GM19468 (cell line): ENCODE data around the gene TMEM176B.
"Not testable (repeated sequence)": the region's sequence is repeated elsewhere in the genome, so short reads cannot be mapped to it uniquely, and the experiment has no call there.

Experiments
- ATAC-seq: cut with Tn5 transposase; IDR thresholded peaks from one replicate; pipeline ENCODE4 v1.9.1; 2021; ENCODE audit warnings: mild to moderate bottlenecking, moderate library complexity, moderate number of reproducible peaks; ENCODE audit not compliant: unreplicated experiment; ENCODE audit errors: extremely low read depth

Gene TMEM176B

GRCh38 chr7:150823484-150824126 is 23.4 kb upstream of the TMEM176B start:
- ATAC-seq = no peak

- no peak for ATAC-seq
These were observed 22.9 kb upstream of the TMEM176B start for GRCh38 chr7:150823043-150823442.

GRCh38 chr7:150820578-150821198 is 20.5 kb upstream of the TMEM176B start:
- no peak for ATAC-seq

GRCh38 chr7:150820148-150820547 is 20.0 kb upstream of the TMEM176B start:
- no peak for ATAC-seq

GRCh38 chr7:150818971-150819370 is 18.8 kb upstream of the TMEM176B start:
- ATAC-seq = no peak

GRCh38 chr7:150814328-150815001 is 14.3 kb upstream of the TMEM176B start:
- ATAC-seq = no peak

- ATAC-seq = not testable (repeated sequence)
These were observed 7.7 kb upstream of the TMEM176B start for GRCh38 chr7:150807616-150808438.

- ATAC-seq = no peak
These were observed 6.7 kb upstream of the TMEM176B start for GRCh38 chr7:150806863-150807262.

- no peak for ATAC-seq
These were observed 6.3 kb upstream of the TMEM176B start for GRCh38 chr7:150806454-150806853.

GRCh38 chr7:150805864-150806263 is 5.7 kb upstream of the TMEM176B start:
- no peak for ATAC-seq

GRCh38 chr7:150804802-150805201 is 4.6 kb upstream of the TMEM176B start:
- ATAC-seq = no peak

- ATAC-seq = no peak
These were observed 3.1 kb upstream of the TMEM176B start for GRCh38 chr7:150803161-150803860.

GRCh38 chr7:150801946-150802771 is 2.0 kb upstream of the TMEM176B start:
- no peak for ATAC-seq

- no peak for ATAC-seq
These were observed 1.2 kb upstream of the TMEM176B start for GRCh38 chr7:150801242-150801945.

GRCh38 chr7:150800581-150801241 is 547 bp upstream of the TMEM176B start, which contains the start of gene TMEM176A:
TSS of gene TMEM176A (plus strand) at chr7:150800769. CDS start at chr7:150801551, 782 bp downstream.
- no peak for ATAC-seq

GRCh38 chr7:150799156-150799555 is 1.0 kb downstream of the TMEM176B start:
- no peak for ATAC-seq

GRCh38 chr7:150797661-150798060 is 2.5 kb downstream of the TMEM176B start:
- no peak for ATAC-seq
